Transverse colon (tissue), 4 donors: Measurements from ENCODE around the gene YIPF5. TPM values are rescaled to one million over a fixed set of nuclear protein-coding genes. Genes with fewer than 3 reads are reported as not detected.

Experiments used
- DNase-seq: peaks from one replicate; pipeline ENCODE4 v3.0.0-alpha.2; 2019
- H3K27ac ChIP-seq, 4 donors: fragments of 200-600 bp; sonication (generic); 2 replicates each; pipeline ENCODE4 v1.5.1; 2016 to 2018; ENCODE audit warnings: inconsistent platforms in 4 of 4
- H3K27me3 ChIP-seq: fragments of 200-600 bp; sonication (generic); 2 replicates; pipeline ENCODE4 v1.5.1; 2017; ENCODE audit warnings: inconsistent platforms
- H3K36me3 ChIP-seq, 4 donors: fragments of 200-600 bp; sonication (generic); 2 replicates each; pipeline ENCODE4 v1.5.1; 2017 to 2019; ENCODE audit warnings: inconsistent platforms in 4 of 4
- H3K4me1 ChIP-seq, 4 donors: fragments of 200-600 bp; sonication (generic); 2 replicates each; pipeline ENCODE4 v1.5.1; 2017 to 2020; ENCODE audit warnings: inconsistent platforms in 4 of 4
- H3K4me3 ChIP-seq, 4 donors: fragments of 200-600 bp; sonication (generic); 1 replicate in 1 of 4; 2 replicates in 3 of 4; pipeline versions ENCODE4 v1.5.1 to v1.6.1; 2017 to 2019; ENCODE audit warnings: inconsistent platforms in 4 of 4
- H3K9me3 ChIP-seq, 2 donors: fragments of 200-600 bp; sonication (generic); 2 replicates each; pipeline ENCODE4 v1.5.1; 2017 to 2019; ENCODE audit warnings: inconsistent platforms in 2 of 2
- EP300 ChIP-seq: sonication (generic); formaldehyde crosslinking; IDR thresholded peaks from one replicate; pipeline ENCODE4 v1.6.1; 2017; ENCODE audit warnings: antibody characterized with exemption, low read depth
- POLR2A ChIP-seq: fragments of 450-650 bp; IDR thresholded peaks from one replicate; pipeline ENCODE4 v1.6.1; 2016; ENCODE audit warnings: antibody characterized with exemption, mild to moderate bottlenecking, moderate library complexity
- POLR2AphosphoS5 ChIP-seq, 3 donors: sonication (generic); formaldehyde crosslinking; IDR thresholded peaks; one replicate each; pipeline ENCODE4 v1.6.1; 2016; ENCODE audit warnings: antibody characterized with exemption in 3 of 3
- WGBS, 2 donors: methylation state at CpG; one replicate each; pipeline ENCODE4 v1.1.5; 2018; ENCODE audit warnings: low coverage in 1 of 2; 5-methylcytosine and 5-hydroxymethylcytosine counted together
- in situ Hi-C, 4 donors: fragments of 200-750 bp; cut with MboI; loops; one replicate each; pipeline versions ENCODE4 v1.15.0 to v1.15.1; 2017; ENCODE audit warnings: low sequenced_read_pairs in 3 of 4, low pct_ligation_motif_present in 1 of 4, low pct_unique_long_range_greater_than_20kb in 1 of 4
- intact Hi-C: fragments of 100-400 bp; cut with DNase I; formaldehyde crosslinking; loops from one replicate; pipeline ENCODE4 v1.15.1; 2023; ENCODE audit warnings: low total_unique reads
- total RNA-seq, 4 donors: library from RNA; depleted of rRNA; stranded (reverse); fragments of >200 nt; gene quantifications; one replicate each; pipeline ENCODE4 v1.1.0, GENCODE V29; 2016
- TF ChIP-seq, protein P1 (sequence below), 5 experiments: fragments of 200-600 bp in 3 of 5; fragments of 450-650 bp in 2 of 5; sonication (generic) in 3 of 5; IDR thresholded peaks; 1 replicate in 2 of 5; 2 replicates in 3 of 5; pipeline ENCODE4 v1.5.1; 2016 to 2017; ENCODE audit warnings: antibody characterized with exemption in 5 of 5, inconsistent platforms in 3 of 5, mild to moderate bottlenecking in 2 of 5, moderate library complexity in 1 of 5

The YIPF5 gene
- total RNA-seq, 4 donors from 2014 or later = 10.1 to 44.4 (median 25.6) TPM

DNA sequence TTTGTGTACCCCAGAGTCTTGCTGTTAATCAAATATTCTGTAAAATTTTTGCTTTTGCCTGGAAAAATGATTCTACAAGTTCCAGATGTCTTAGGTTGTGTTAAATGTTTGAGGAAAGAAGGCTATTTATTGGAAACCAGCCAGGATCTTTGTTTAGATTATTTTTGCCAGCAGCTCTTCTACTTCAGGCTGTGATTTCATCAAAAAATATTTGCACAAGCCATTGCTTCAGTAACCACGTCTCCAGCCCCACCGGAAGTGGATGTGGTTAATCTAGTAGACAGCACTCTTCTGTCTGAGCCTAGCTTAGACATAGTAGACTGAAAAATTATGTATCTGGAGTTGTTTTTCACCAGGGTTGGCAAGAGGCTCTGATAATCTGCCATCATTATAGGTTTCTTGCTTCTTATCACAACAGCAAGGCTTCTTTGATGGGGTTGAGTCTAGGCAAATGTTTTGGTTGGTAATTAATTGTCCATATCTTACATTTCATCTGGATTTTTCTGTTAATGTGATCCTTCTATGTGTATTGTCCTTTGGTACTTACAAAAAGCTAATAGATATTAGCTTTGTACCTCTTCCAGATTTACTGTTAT, 17.3 kb upstream of the YIPF5 start:
- WGBS, 2 donors = 6 to 13% methylated on average over 2 of the region's 2 CpGs
- intact Hi-C loops = no loop called here
- TF ChIP-seq EP300 (no peak), POLR2A (no peak), POLR2AphosphoS5 (IDR thresholded peaks at IDR 0.05) (no peak)
- TF ChIP-seq, protein P1, sequence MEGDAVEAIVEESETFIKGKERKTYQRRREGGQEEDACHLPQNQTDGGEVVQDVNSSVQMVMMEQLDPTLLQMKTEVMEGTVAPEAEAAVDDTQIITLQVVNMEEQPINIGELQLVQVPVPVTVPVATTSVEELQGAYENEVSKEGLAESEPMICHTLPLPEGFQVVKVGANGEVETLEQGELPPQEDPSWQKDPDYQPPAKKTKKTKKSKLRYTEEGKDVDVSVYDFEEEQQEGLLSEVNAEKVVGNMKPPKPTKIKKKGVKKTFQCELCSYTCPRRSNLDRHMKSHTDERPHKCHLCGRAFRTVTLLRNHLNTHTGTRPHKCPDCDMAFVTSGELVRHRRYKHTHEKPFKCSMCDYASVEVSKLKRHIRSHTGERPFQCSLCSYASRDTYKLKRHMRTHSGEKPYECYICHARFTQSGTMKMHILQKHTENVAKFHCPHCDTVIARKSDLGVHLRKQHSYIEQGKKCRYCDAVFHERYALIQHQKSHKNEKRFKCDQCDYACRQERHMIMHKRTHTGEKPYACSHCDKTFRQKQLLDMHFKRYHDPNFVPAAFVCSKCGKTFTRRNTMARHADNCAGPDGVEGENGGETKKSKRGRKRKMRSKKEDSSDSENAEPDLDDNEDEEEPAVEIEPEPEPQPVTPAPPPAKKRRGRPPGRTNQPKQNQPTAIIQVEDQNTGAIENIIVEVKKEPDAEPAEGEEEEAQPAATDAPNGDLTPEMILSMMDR (IDR thresholded peaks at IDR 0.05) = no peak

GRCh38 chr5:144183254-144183889, 12.9 kb upstream of the YIPF5 start:
- H3K4me1 ChIP-seq = peaks cover 0 to 11% (median 3%) of the 10 kb centered on the region in 4 donors
- intact Hi-C loops = no loop called here
- H3K27ac ChIP-seq = no peak overlapping the region
- 5 to 17% methylated on average over 4 of the region's 4 CpGs for WGBS, 2 donors
- TF ChIP-seq, protein P1 (IDR thresholded peaks at IDR 0.05) = peak; percentile 43 to 72 (median 59)
- no peak for TF ChIP-seq POLR2A
- H3K9me3 ChIP-seq = no peaks in the 10 kb centered on the region
- H3K4me3 ChIP-seq = no peak overlapping the region
- in situ Hi-C loops = no loop called here
- no peaks in the 10 kb centered on the region for H3K36me3 ChIP-seq
- no peaks in the 10 kb centered on the region for H3K27me3 ChIP-seq
- DNase-seq = no peak

More for the DNA sequence above, 17.3 kb upstream of the YIPF5 start:
- no peaks in the 10 kb centered on the region for H3K36me3 ChIP-seq
- in situ Hi-C loops = no loop called here
- H3K9me3 ChIP-seq = no peaks in the 10 kb centered on the region
- peaks cover 0 to 31% (median 5%) of the 10 kb centered on the region in 4 donors for H3K4me1 ChIP-seq
- peak; percentile 69 for DNase-seq
- H3K27me3 ChIP-seq = no peaks in the 10 kb centered on the region
- H3K4me3 ChIP-seq = no peak overlapping the region
- peak overlapping the region; percentile 45 to 57 (median 48) for H3K27ac ChIP-seq

- no peak for DNase-seq
- Histone ChIP-seq H3K27ac (no peak overlapping the region), H3K36me3 (no peaks in the 10 kb centered on the region), H3K4me3 (no peak overlapping the region), H3K9me3 (no peaks in the 10 kb centered on the region), H3K4me1 (no peaks in the 10 kb centered on the region), H3K27me3 (no peaks in the 10 kb centered on the region)
- TF ChIP-seq EP300 = no peak
- TF ChIP-seq POLR2AphosphoS5 (IDR thresholded peaks at IDR 0.05) = no peak
- TF ChIP-seq POLR2A = no peak
- TF ChIP-seq, protein P1 (IDR thresholded peaks at IDR 0.05) = no peak
- in situ Hi-C loops = no loop called here
- intact Hi-C loops = no loop called here
- WGBS, 2 donors = 100% methylated on average over 1 of the region's 1 CpG; no CpG with 5 or more reads in 1 of the 2 donors
Observed at GRCh38 chr5:144179226-144179625, 8.8 kb upstream of the YIPF5 start.

DNA sequence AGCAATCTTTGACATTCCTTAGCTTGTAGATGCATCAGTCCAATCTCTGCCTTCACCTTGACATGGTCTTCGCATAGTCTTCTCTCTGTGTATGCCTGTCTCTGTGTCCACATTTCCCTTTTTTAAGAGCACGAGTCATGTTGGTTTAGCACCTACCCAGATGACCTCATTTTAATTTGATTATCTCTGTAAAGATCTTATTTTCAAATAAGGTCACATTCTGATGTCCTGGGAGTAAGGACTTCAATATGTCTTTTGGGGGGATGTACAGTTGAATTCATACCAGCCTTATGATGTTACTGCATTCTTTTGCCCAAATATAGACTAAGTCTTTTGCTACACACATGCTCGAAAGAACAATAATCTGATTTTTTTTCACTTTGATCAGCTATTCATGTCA, 7.1 kb upstream of the YIPF5 start:
- in situ Hi-C loops (no loop called here), intact Hi-C loops (no loop called here)
- TF ChIP-seq, protein P1 (IDR thresholded peaks at IDR 0.05) = no peak
- TF ChIP-seq EP300 (no peak), POLR2A (no peak), POLR2AphosphoS5 (IDR thresholded peaks at IDR 0.05) (no peak)
- Histone ChIP-seq H3K4me1 (no peaks in the 10 kb centered on the region), H3K27ac (no peak overlapping the region), H3K4me3 (no peak overlapping the region), H3K36me3 (no peaks in the 10 kb centered on the region), H3K27me3 (peaks cover 6% of the 10 kb centered on the region), H3K9me3 (no peaks in the 10 kb centered on the region)
- DNase-seq = no peak
- 66 to 84% methylated on average over 3 of the region's 3 CpGs for WGBS, 2 donors
